Measurements from ENCODE around the gene GPRC6A.
A peak's percentile ranks its signal among the peaks of the same experiment; 100 is the strongest.

Gene GPRC6A

DNA sequence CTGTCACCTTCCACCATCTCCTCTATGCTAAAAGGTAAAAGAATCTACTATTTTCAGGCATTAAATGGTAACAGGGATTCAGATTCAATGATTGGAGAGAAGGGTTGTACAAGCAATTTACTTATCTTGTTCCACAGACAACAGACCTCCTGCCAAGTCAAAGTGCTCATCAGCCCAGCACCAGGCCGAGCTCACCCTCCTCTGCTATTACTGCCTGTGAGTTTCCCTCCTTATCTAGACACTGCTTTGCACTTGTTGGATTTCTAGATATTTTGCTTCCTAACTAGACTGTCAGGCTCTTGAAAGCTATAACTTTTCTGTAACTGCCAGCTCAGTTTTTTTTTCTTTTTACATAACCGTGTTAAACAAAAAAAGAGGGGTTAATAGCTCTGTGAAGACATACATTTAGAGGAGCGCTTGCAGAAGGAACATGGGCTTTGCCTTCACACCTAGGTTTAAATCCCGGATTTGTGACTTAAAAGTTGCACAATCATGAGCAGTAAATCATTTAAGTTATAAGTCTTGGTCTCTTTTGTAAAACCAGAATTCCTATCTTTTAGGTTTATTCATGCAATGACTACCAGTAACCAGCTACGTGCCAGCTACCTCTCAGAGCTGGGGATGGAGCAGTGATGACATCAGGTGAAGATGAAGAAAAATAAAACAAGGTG, 62.2 kb downstream of the GPRC6A start:
- Histone ChIP-seq H3K79me2 (ENCODE audit: control insufficient read depth, insufficient read depth, low read length, poor library complexity) (no peaks in the 10 kb centered on the region), H3K18ac (ENCODE audit: low read length) (no peak overlapping the region), H3K36me3 (ENCODE audit: control insufficient read depth in 1 of 2, insufficient read depth in 2 of 2, low read length in 2 of 2) (no peaks in the 10 kb centered on the region), H3K27ac (ENCODE audit: low read depth, low read length) (no peak overlapping the region), H3K4me3 (ENCODE audit: low read depth, low read length) (no peak overlapping the region), H2BK5ac (ENCODE audit: low read depth, low read length, poor library complexity) (no peak overlapping the region), H3K9ac (ENCODE audit: low read length) (no peak overlapping the region), H2BK120ac (ENCODE audit: insufficient read depth, low read length, poor library complexity) (no peak overlapping the region), H4K12ac (ENCODE audit: low read depth, low read length) (no peak overlapping the region), H3K4me2 (ENCODE audit: low read length) (no peak overlapping the region), H3K4me1 (ENCODE audit: control insufficient read depth in 1 of 2, insufficient read depth in 2 of 2, low read length in 2 of 2) (peaks cover 6 to 10% of the 10 kb centered on the region in 2 experiments), H3K14ac (ENCODE audit: low read length) (no peak overlapping the region), H3K27me3 (ENCODE audit: insufficient read depth, low read length) (peaks cover 16% of the 10 kb centered on the region), H4K8ac (ENCODE audit: low read depth, low read length) (no peak overlapping the region), H2BK12ac (ENCODE audit: low read length) (no peak overlapping the region), H2AFZ (ENCODE audit: insufficient read depth, low read length, poor library complexity) (no peak overlapping the region), H2AK5ac (ENCODE audit: low read length) (no peak overlapping the region), H4K91ac (ENCODE audit: low read depth, low read length) (no peak overlapping the region), H3K4ac (ENCODE audit: low read depth, low read length) (no peak overlapping the region), H3K23ac (ENCODE audit: low read length) (no peak overlapping the region), H3K79me1 (ENCODE audit: low read length) (no peaks in the 10 kb centered on the region), H3K9me3 (ENCODE audit: insufficient read depth, low read depth, low read length) (no peaks in the 10 kb centered on the region)
- no peak for DNase-seq
- WGBS (ENCODE audit: extremely low coverage, insufficient coverage, insufficient read length): no CpG with 5 or more reads among the region's 5 CpGs

DNA sequence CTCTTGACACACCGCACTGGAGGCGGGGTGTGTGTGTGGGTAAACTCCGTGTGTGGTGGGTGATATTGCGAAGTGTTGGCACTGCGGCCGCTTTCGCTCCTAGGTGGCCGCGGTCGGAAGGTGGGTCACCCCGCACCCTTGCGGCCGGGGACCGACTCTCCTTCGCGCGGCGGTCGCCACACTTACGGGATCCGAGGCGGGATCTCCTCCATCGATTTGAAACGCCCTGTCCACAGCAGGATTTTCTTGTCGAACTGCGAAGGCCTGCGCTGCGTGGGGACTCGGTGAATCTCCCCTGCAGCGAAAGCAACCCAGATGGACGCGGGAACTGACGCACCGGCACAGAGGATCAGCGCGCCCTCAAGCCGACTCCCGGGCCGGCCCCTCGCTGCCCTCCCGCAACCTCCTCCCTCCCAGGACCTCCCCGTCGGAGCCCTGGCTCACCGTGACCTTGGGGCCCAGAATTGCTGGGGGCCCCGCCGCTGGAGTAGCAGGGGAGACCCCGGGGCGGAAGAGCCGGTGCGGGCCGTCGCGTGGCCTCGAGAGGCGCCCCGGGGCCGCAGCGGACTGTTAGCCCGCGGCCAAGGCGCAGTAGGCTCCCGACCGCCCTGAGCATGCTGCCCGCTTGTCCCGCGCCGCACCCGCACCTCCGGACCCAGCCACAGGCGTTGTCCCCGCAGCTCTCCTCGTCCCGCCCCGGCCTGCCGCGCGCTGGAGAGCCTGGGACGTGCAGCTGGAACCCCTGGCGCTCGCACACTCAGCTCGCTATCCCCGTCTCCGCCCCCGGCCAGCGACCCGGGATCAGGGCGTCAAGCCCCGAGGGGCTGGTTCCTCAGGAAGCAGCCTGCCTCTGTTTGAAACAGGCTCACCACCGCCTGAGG, 63.7 kb downstream of the GPRC6A start, which contains the start of gene FAM162B:
Gene FAM162B, minus strand, starts transcription at position 759 of the 881 bp plus-strand sequence. Its CDS starts 143 bp downstream, at position 616.
- H3K36me3 ChIP-seq (ENCODE audit: control insufficient read depth in 1 of 2, insufficient read depth in 2 of 2, low read length in 2 of 2): no peaks in the 10 kb centered on the region
- no peak within 1 kb of the TSS for H3K23ac ChIP-seq (ENCODE audit: low read length)
- H3K4ac ChIP-seq (ENCODE audit: low read depth, low read length): no peak within 1 kb of the TSS
- H3K27me3 ChIP-seq (ENCODE audit: insufficient read depth, low read length): peaks cover 16% of the 10 kb centered on the region
- no peak within 1 kb of the TSS for H2BK12ac ChIP-seq (ENCODE audit: low read length)
- no peak within 1 kb of the TSS for H2BK5ac ChIP-seq (ENCODE audit: low read depth, low read length, poor library complexity)
- peak within 1 kb of the TSS; percentile 64 for H3K4me3 ChIP-seq (ENCODE audit: low read depth, low read length)
- no peaks in the 10 kb centered on the region for H3K79me1 ChIP-seq (ENCODE audit: low read length)
- no peak within 1 kb of the TSS for H3K27ac ChIP-seq (ENCODE audit: low read depth, low read length)
- peak within 1 kb of the TSS; percentile 84 for H3K4me2 ChIP-seq (ENCODE audit: low read length)
- no peaks in the 10 kb centered on the region for H3K79me2 ChIP-seq (ENCODE audit: control insufficient read depth, insufficient read depth, low read length, poor library complexity)
- no peak within 1 kb of the TSS for H2BK120ac ChIP-seq (ENCODE audit: insufficient read depth, low read length, poor library complexity)
- DNase-seq: peak; percentile 81 to 85
- no peak within 1 kb of the TSS for H3K14ac ChIP-seq (ENCODE audit: low read length)
- no peak within 1 kb of the TSS for H3K9ac ChIP-seq (ENCODE audit: low read length)
- no peak within 1 kb of the TSS for H4K12ac ChIP-seq (ENCODE audit: low read depth, low read length)
- no peaks in the 10 kb centered on the region for H3K9me3 ChIP-seq (ENCODE audit: insufficient read depth, low read depth, low read length)
- no peak within 1 kb of the TSS for H3K18ac ChIP-seq (ENCODE audit: low read length)
- whole genome bisulfite sequencing (ENCODE audit: extremely low coverage, insufficient coverage, insufficient read length): no CpG with 5 or more reads among the region's 89 CpGs
- H2AK5ac ChIP-seq (ENCODE audit: low read length): no peak within 1 kb of the TSS
- H3K4me1 ChIP-seq (ENCODE audit: control insufficient read depth in 1 of 2, insufficient read depth in 2 of 2, low read length in 2 of 2): peaks cover 6 to 10% of the 10 kb centered on the region in 2 experiments
- no peak within 1 kb of the TSS for H4K8ac ChIP-seq (ENCODE audit: low read depth, low read length)
- H4K91ac ChIP-seq (ENCODE audit: low read depth, low read length): no peak within 1 kb of the TSS
- H2AFZ ChIP-seq (ENCODE audit: insufficient read depth, low read length, poor library complexity): peak within 1 kb of the TSS; percentile 17

DNA sequence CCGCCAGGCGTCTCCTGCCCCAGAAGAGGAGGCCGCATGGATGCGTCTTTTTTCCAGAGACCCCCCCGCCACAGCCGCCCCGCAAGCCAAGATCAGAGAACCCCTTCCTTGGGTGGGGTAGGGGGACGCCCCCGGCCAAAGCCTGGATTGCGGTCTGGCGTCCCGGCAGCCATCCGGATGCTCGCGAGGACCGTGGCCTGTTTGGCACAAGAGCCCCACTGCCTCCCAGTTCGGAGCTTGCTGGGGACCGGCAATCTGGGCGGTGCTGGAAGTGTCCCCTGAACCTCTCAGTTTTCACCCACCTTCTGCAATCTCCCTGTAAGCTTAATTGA, 64.3 kb downstream of the GPRC6A start:
- Histone ChIP-seq H3K18ac (ENCODE audit: low read length) (no peak overlapping the region), H2BK120ac (ENCODE audit: insufficient read depth, low read length, poor library complexity) (no peak overlapping the region), H3K36me3 (ENCODE audit: control insufficient read depth in 1 of 2, insufficient read depth in 2 of 2, low read length in 2 of 2) (no peaks in the 10 kb centered on the region), H4K8ac (ENCODE audit: low read depth, low read length) (no peak overlapping the region), H2AK5ac (ENCODE audit: low read length) (no peak overlapping the region), H4K91ac (ENCODE audit: low read depth, low read length) (no peak overlapping the region), H3K79me2 (ENCODE audit: control insufficient read depth, insufficient read depth, low read length, poor library complexity) (no peaks in the 10 kb centered on the region), H4K12ac (ENCODE audit: low read depth, low read length) (no peak overlapping the region), H2BK12ac (ENCODE audit: low read length) (no peak overlapping the region), H3K9me3 (ENCODE audit: insufficient read depth, low read depth, low read length) (no peaks in the 10 kb centered on the region), H3K4ac (ENCODE audit: low read depth, low read length) (no peak overlapping the region), H2BK5ac (ENCODE audit: low read depth, low read length, poor library complexity) (no peak overlapping the region), H3K27ac (ENCODE audit: low read depth, low read length) (no peak overlapping the region), H3K27me3 (ENCODE audit: insufficient read depth, low read length) (peaks cover 16% of the 10 kb centered on the region), H3K23ac (ENCODE audit: low read length) (no peak overlapping the region), H3K4me3 (ENCODE audit: low read depth, low read length) (peak overlapping the region; percentile 64), H3K4me1 (ENCODE audit: control insufficient read depth in 1 of 2, insufficient read depth in 2 of 2, low read length in 2 of 2) (peaks cover 6 to 10% of the 10 kb centered on the region in 2 experiments), H3K4me2 (ENCODE audit: low read length) (peak overlapping the region; percentile 84), H2AFZ (ENCODE audit: insufficient read depth, low read length, poor library complexity) (peak overlapping the region; percentile 15), H3K14ac (ENCODE audit: low read length) (no peak overlapping the region), H3K9ac (ENCODE audit: low read length) (no peak overlapping the region), H3K79me1 (ENCODE audit: low read length) (no peaks in the 10 kb centered on the region)
- DNase-seq: no peak
- WGBS (ENCODE audit: extremely low coverage, insufficient coverage, insufficient read length): no CpG with 5 or more reads among the region's 19 CpGs

DNA sequence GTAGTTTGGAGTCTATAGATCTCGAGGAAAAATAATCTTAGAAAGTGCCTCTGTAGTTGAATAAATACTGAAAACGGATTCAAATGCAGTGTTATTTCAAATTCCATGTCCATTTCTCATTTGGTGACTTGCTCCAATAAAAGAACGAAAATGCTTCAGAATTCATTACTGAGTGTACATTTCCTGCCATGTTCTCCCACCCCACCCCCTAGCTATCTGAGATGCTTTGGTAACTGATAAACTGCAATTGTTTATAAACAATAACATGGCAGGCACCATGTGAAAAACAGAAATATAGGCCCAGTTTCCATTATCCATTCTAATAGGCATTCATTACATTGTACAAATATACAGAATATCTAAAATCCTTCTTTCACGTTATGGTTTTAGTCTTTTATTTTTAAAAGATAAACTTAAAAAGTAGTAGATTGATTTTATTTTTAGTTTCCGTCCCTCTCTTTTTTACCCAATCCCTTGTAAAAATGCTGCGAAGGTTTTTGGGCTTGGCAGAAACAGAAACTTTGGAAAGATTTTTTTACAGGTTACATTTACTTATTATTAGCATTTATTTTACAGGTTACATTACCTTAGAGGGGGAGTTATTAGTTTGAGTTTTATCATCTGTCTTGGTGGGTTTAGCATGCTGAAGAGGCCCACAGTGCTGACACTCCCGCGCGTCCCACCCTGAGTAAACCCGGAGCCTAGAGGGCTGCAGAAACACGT, 64.8 kb downstream of the GPRC6A start:
- no peak overlapping the region for H2BK120ac ChIP-seq (ENCODE audit: insufficient read depth, low read length, poor library complexity)
- peak overlapping the region; percentile 84 for H3K4me2 ChIP-seq (ENCODE audit: low read length)
- no peaks in the 10 kb centered on the region for H3K79me2 ChIP-seq (ENCODE audit: control insufficient read depth, insufficient read depth, low read length, poor library complexity)

More for the DNA sequence above, 64.8 kb downstream of the GPRC6A start:
- Histone ChIP-seq H2BK5ac (ENCODE audit: low read depth, low read length, poor library complexity) (no peak overlapping the region), H4K8ac (ENCODE audit: low read depth, low read length) (no peak overlapping the region), H3K36me3 (ENCODE audit: control insufficient read depth in 1 of 2, insufficient read depth in 2 of 2, low read length in 2 of 2) (no peaks in the 10 kb centered on the region), H3K9me3 (ENCODE audit: insufficient read depth, low read depth, low read length) (no peaks in the 10 kb centered on the region), H2AK5ac (ENCODE audit: low read length) (no peak overlapping the region), H3K23ac (ENCODE audit: low read length) (no peak overlapping the region), H3K14ac (ENCODE audit: low read length) (no peak overlapping the region), H3K27ac (ENCODE audit: low read depth, low read length) (no peak overlapping the region), H3K4me3 (ENCODE audit: low read depth, low read length) (peak overlapping the region; percentile 64), H3K27me3 (ENCODE audit: insufficient read depth, low read length) (peaks cover 16% of the 10 kb centered on the region), H3K4ac (ENCODE audit: low read depth, low read length) (no peak overlapping the region), H2BK12ac (ENCODE audit: low read length) (no peak overlapping the region), H3K9ac (ENCODE audit: low read length) (no peak overlapping the region), H3K79me1 (ENCODE audit: low read length) (no peaks in the 10 kb centered on the region), H2AFZ (ENCODE audit: insufficient read depth, low read length, poor library complexity) (no peak overlapping the region), H4K91ac (ENCODE audit: low read depth, low read length) (no peak overlapping the region), H3K4me1 (ENCODE audit: control insufficient read depth in 1 of 2, insufficient read depth in 2 of 2, low read length in 2 of 2) (peaks cover 6 to 10% of the 10 kb centered on the region in 2 experiments), H4K12ac (ENCODE audit: low read depth, low read length) (no peak overlapping the region), H3K18ac (ENCODE audit: low read length) (no peak overlapping the region)
- WGBS (ENCODE audit: extremely low coverage, insufficient coverage, insufficient read length): no CpG with 5 or more reads among the region's 11 CpGs
- no peak for DNase-seq
